Measurements from ENCODE around the gene SV2B.

SV2B gene

GRCh38 chr15:91200101-91200754, 100.2 kb downstream of the SV2B start:
- TF ChIP-seq GABPA (IDR thresholded peaks at IDR 0.05; ENCODE audit: low read depth) = no peak
- no peak for TF ChIP-seq SPI1 (IDR thresholded peaks at IDR 0.05; ENCODE audit: borderline replicate concordance, low read depth)
- H3K4me3 ChIP-seq (replicated peaks; ENCODE audit: insufficient read depth, low read length) = no peak overlapping the region
- DNase-seq (ENCODE audit: low read depth in 1 of 2, low spot score in 1 of 2) = no peak
- peaks cover 3% of the 10 kb centered on the region for H3K27me3 ChIP-seq (ENCODE audit: insufficient read depth, poor library complexity, severe bottlenecking)
- no peak overlapping the region for H3K27ac ChIP-seq (replicated peaks)

- no peak overlapping the region for H3K27ac ChIP-seq (replicated peaks)
- H3K27me3 ChIP-seq (ENCODE audit: insufficient read depth, poor library complexity, severe bottlenecking) = peaks cover 3% of the 10 kb centered on the region
- DNase-seq (ENCODE audit: low read depth in 1 of 2, low spot score in 1 of 2) = no peak
- H3K4me3 ChIP-seq (replicated peaks; ENCODE audit: insufficient read depth, low read length) = no peak overlapping the region
- TF ChIP-seq POLR2AphosphoS5 (IDR thresholded peaks at IDR 0.05; ENCODE audit: low read depth) = no peak
- TF ChIP-seq GABPA (IDR thresholded peaks at IDR 0.05; ENCODE audit: low read depth) = no peak
- no peak for TF ChIP-seq CTCF (IDR thresholded peaks at IDR 0.05; ENCODE audit: insufficient read depth, low read length)
- no peak for TF ChIP-seq SPI1 (IDR thresholded peaks at IDR 0.05; ENCODE audit: borderline replicate concordance, low read depth)
- TF ChIP-seq, protein P1, sequence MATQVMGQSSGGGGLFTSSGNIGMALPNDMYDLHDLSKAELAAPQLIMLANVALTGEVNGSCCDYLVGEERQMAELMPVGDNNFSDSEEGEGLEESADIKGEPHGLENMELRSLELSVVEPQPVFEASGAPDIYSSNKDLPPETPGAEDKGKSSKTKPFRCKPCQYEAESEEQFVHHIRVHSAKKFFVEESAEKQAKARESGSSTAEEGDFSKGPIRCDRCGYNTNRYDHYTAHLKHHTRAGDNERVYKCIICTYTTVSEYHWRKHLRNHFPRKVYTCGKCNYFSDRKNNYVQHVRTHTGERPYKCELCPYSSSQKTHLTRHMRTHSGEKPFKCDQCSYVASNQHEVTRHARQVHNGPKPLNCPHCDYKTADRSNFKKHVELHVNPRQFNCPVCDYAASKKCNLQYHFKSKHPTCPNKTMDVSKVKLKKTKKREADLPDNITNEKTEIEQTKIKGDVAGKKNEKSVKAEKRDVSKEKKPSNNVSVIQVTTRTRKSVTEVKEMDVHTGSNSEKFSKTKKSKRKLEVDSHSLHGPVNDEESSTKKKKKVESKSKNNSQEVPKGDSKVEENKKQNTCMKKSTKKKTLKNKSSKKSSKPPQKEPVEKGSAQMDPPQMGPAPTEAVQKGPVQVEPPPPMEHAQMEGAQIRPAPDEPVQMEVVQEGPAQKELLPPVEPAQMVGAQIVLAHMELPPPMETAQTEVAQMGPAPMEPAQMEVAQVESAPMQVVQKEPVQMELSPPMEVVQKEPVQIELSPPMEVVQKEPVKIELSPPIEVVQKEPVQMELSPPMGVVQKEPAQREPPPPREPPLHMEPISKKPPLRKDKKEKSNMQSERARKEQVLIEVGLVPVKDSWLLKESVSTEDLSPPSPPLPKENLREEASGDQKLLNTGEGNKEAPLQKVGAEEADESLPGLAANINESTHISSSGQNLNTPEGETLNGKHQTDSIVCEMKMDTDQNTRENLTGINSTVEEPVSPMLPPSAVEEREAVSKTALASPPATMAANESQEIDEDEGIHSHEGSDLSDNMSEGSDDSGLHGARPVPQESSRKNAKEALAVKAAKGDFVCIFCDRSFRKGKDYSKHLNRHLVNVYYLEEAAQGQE (IDR thresholded peaks at IDR 0.05; ENCODE audit: insufficient replicate concordance, low read depth) = no peak
Observed at GRCh38 chr15:91202510-91203102, 102.5 kb downstream of the SV2B start.

- Histone ChIP-seq H3K4me3 (replicated peaks; ENCODE audit: insufficient read depth, low read length) (no peak overlapping the region), H3K27ac (replicated peaks) (no peak overlapping the region), H3K27me3 (ENCODE audit: insufficient read depth, poor library complexity, severe bottlenecking) (peaks cover 3% of the 10 kb centered on the region)
- no peak for TF ChIP-seq CTCF (IDR thresholded peaks at IDR 0.05; ENCODE audit: insufficient read depth, low read length)
- TF ChIP-seq, protein P1 (IDR thresholded peaks at IDR 0.05; ENCODE audit: insufficient replicate concordance, low read depth) = no peak
- no peak for TF ChIP-seq SPI1 (IDR thresholded peaks at IDR 0.05; ENCODE audit: borderline replicate concordance, low read depth)
- no peak for TF ChIP-seq GABPA (IDR thresholded peaks at IDR 0.05; ENCODE audit: low read depth)
- TF ChIP-seq POLR2AphosphoS5 (IDR thresholded peaks at IDR 0.05; ENCODE audit: low read depth) = no peak
- no peak for DNase-seq (ENCODE audit: low read depth in 1 of 2, low spot score in 1 of 2)
Observed at GRCh38 chr15:91203619-91204203, 103.7 kb downstream of the SV2B start.

DNA sequence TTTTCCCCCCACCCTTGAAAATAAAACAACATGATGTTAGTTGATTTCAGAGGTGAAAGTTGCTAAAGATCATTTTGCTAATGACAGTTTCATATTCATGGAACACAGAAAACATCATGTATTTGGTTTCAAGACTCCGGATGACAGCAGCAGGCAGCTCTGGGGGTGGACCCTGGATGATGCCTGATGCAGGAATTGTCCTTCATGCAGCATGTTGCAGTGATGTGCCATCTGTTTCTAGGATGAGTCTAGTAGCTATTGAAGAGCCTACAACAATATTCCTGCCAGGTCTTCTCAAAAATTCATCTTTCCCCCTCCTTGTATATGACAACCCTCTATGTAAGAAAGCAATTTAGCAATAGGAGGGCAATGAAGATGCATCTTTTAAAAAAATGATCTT, 108.3 kb downstream of the SV2B start:
- Histone ChIP-seq H3K27me3 (ENCODE audit: insufficient read depth, poor library complexity, severe bottlenecking) (no peaks in the 10 kb centered on the region), H3K4me3 (replicated peaks; ENCODE audit: insufficient read depth, low read length) (no peak overlapping the region), H3K27ac (replicated peaks) (no peak overlapping the region)
- no peak for TF ChIP-seq CTCF (IDR thresholded peaks at IDR 0.05; ENCODE audit: insufficient read depth, low read length)
- no peak for TF ChIP-seq POLR2AphosphoS5 (IDR thresholded peaks at IDR 0.05; ENCODE audit: low read depth)
- no peak for TF ChIP-seq SPI1 (IDR thresholded peaks at IDR 0.05; ENCODE audit: borderline replicate concordance, low read depth)
- TF ChIP-seq, protein P1 (IDR thresholded peaks at IDR 0.05; ENCODE audit: insufficient replicate concordance, low read depth) = no peak
- no peak for TF ChIP-seq GABPA (IDR thresholded peaks at IDR 0.05; ENCODE audit: low read depth)
- DNase-seq (ENCODE audit: low read depth in 1 of 2, low spot score in 1 of 2) = no peak

Measured in HL-60 (cell line).